ENCODE measurements around the gene KCNC1. TPM values are rescaled to one million over a fixed set of nuclear protein-coding genes. Genes with fewer than 3 reads are reported as not detected.

KCNC1 gene
- total and polyA plus RNA-seq, 7 donors: 0.36 to 1.9 (median 0.48) TPM; not detected in 3

GRCh38 chr11:17779861-17780594, 45.4 kb downstream of the KCNC1 start:
- H3K27me3 ChIP-seq: no peaks in the 10 kb centered on the region
- WGBS, 2 donors: 91 to 92% methylated on average over 14 of the region's 14 CpGs
- no peaks in the 10 kb centered on the region for H3K4me1 ChIP-seq
- no peak for TF ChIP-seq CTCF (IDR thresholded peaks at IDR 0.05)
- no peak overlapping the region for H3K27ac ChIP-seq
- H3K36me3 ChIP-seq: no peaks in the 10 kb centered on the region
- no peak overlapping the region for H3K4me3 ChIP-seq
- DNase-seq: peak; percentile 56
- no peaks in the 10 kb centered on the region for H3K9me3 ChIP-seq
- intact Hi-C loops (cut with DNase I): no loop called here

DNA sequence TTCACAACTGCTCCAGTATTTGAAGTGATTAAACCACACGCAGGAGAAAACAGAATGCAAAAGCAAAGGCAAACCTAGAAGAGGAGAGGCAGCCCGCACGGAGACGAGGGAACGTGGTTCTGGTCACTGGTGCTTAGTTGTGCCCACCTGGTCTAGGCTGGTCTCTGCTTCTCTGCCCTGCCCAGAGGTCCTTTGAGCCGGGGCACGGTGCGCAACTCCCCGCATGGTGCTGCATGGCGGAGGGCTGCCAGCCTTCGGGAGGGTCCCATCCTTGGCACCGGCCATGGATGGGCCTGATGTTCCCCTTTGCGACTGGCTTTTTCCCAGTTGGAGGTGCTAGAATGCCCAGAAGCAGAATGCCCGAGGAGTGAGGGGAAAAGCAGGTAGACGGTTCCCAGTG, 46.1 kb downstream of the KCNC1 start:
- 96% methylated on average over 15 of the region's 15 CpGs for WGBS, 2 donors
- intact Hi-C loops (cut with DNase I): no loop called here
- peak; percentile 54 for DNase-seq

GRCh38 chr11:17781221-17781620, 46.6 kb downstream of the KCNC1 start:
- DNase-seq: peak; percentile 37
- H3K27ac ChIP-seq: no peak overlapping the region
- TF ChIP-seq POLR2A (IDR thresholded peaks at IDR 0.05): no peak
- no peak for TF ChIP-seq EP300 (IDR thresholded peaks at IDR 0.05)
- TF ChIP-seq POLR2AphosphoS5 (IDR thresholded peaks at IDR 0.05): no peak
- no peak for TF ChIP-seq CTCF (IDR thresholded peaks at IDR 0.05)
- WGBS, 2 donors: 89 to 91% methylated on average over 12 of the region's 12 CpGs
- H3K4me3 ChIP-seq: no peak overlapping the region
- H3K4me1 ChIP-seq: no peaks in the 10 kb centered on the region
- H3K36me3 ChIP-seq: no peaks in the 10 kb centered on the region
- no peaks in the 10 kb centered on the region for H3K9me3 ChIP-seq
- H3K27me3 ChIP-seq: no peaks in the 10 kb centered on the region
- intact Hi-C loops (cut with DNase I): no loop called here

More for the DNA sequence above, 46.1 kb downstream of the KCNC1 start:
- H3K27ac ChIP-seq: no peak overlapping the region
- no peaks in the 10 kb centered on the region for H3K36me3 ChIP-seq
- TF ChIP-seq CTCF (IDR thresholded peaks at IDR 0.05) (no peak), POLR2A (IDR thresholded peaks at IDR 0.05) (no peak), EP300 (IDR thresholded peaks at IDR 0.05) (no peak)
- H3K27me3 ChIP-seq: no peaks in the 10 kb centered on the region
- H3K4me3 ChIP-seq: no peak overlapping the region
- no peaks in the 10 kb centered on the region for H3K4me1 ChIP-seq
- no peaks in the 10 kb centered on the region for H3K9me3 ChIP-seq

DNA sequence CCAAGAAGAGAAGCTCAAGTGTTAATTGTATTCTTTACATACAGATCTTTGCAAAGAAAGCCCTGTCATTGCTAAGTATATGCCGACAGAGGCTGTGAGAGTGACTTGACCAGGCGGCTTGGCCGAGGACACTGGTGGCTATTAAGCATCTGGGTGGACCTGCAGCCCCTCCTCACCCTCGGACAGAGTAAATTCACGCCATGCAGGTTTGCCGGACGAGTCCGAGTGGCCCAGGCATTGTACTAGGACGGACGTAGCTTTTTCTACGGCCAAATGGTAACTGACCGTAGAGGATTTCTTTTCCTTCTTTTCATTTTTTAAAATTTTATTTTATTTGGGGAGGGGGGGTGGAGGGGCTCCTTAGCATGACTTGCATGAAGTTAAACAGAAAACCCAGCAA, 47.0 kb downstream of the KCNC1 start:
- DNase-seq: no peak
- no peak for TF ChIP-seq CTCF (IDR thresholded peaks at IDR 0.05)
- TF ChIP-seq POLR2AphosphoS5 (IDR thresholded peaks at IDR 0.05): no peak
- no peak for TF ChIP-seq POLR2A (IDR thresholded peaks at IDR 0.05)
- no peak for TF ChIP-seq EP300 (IDR thresholded peaks at IDR 0.05)
- Histone ChIP-seq H3K4me3 (no peak overlapping the region), H3K27ac (no peak overlapping the region), H3K9me3 (no peaks in the 10 kb centered on the region), H3K27me3 (no peaks in the 10 kb centered on the region), H3K36me3 (no peaks in the 10 kb centered on the region), H3K4me1 (no peaks in the 10 kb centered on the region)
- 91 to 92% methylated on average over 12 of the region's 12 CpGs for WGBS, 2 donors
- intact Hi-C loops (cut with DNase I): no loop called here

- DNase-seq: no peak
- H3K4me3 ChIP-seq: no peak overlapping the region
- H3K9me3 ChIP-seq: no peaks in the 10 kb centered on the region
Measured at GRCh38 chr11:17782145-17782544, 47.6 kb downstream of the KCNC1 start.

More at GRCh38 chr11:17782145-17782544, 47.6 kb downstream of the KCNC1 start:
- WGBS, 2 donors: 91% methylated on average over 12 of the region's 12 CpGs
- H3K36me3 ChIP-seq: no peaks in the 10 kb centered on the region
- intact Hi-C loops (cut with DNase I): no loop called here
- H3K27me3 ChIP-seq: no peaks in the 10 kb centered on the region
- no peak overlapping the region for H3K27ac ChIP-seq
- H3K4me1 ChIP-seq: no peaks in the 10 kb centered on the region
- no peak for TF ChIP-seq EP300 (IDR thresholded peaks at IDR 0.05)
- no peak for TF ChIP-seq POLR2AphosphoS5 (IDR thresholded peaks at IDR 0.05)
- TF ChIP-seq CTCF (IDR thresholded peaks at IDR 0.05): no peak
- no peak for TF ChIP-seq POLR2A (IDR thresholded peaks at IDR 0.05)

Data from sigmoid colon (tissue), 7 donors.